ENCODE data around the gene MYH14.
"Not testable (repeated sequence)": the region's sequence is repeated elsewhere in the genome, so short reads cannot be mapped to it uniquely, and the experiment has no call there.

The MYH14 gene

GRCh38 chr19:50341091-50341564 is 137.7 kb downstream of the MYH14 start:
- H3K4me3 ChIP-seq (ENCODE audit: low read depth, low read length), result no peak overlapping the region
- in situ Hi-C loops (cut with HindIII; ENCODE audit: low sequenced_read_pairs), result no loop called here
- TF ChIP-seq, protein P1, sequence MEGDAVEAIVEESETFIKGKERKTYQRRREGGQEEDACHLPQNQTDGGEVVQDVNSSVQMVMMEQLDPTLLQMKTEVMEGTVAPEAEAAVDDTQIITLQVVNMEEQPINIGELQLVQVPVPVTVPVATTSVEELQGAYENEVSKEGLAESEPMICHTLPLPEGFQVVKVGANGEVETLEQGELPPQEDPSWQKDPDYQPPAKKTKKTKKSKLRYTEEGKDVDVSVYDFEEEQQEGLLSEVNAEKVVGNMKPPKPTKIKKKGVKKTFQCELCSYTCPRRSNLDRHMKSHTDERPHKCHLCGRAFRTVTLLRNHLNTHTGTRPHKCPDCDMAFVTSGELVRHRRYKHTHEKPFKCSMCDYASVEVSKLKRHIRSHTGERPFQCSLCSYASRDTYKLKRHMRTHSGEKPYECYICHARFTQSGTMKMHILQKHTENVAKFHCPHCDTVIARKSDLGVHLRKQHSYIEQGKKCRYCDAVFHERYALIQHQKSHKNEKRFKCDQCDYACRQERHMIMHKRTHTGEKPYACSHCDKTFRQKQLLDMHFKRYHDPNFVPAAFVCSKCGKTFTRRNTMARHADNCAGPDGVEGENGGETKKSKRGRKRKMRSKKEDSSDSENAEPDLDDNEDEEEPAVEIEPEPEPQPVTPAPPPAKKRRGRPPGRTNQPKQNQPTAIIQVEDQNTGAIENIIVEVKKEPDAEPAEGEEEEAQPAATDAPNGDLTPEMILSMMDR (IDR thresholded peaks at IDR 0.05; ENCODE audit: low read depth, low read length), result no peak
- no peak for DNase-seq (ENCODE audit: low read depth, low spot score)

- no peak for DNase-seq (ENCODE audit: low read depth, low spot score)
- TF ChIP-seq, protein P1 (IDR thresholded peaks at IDR 0.05; ENCODE audit: low read depth, low read length), result no peak
- in situ Hi-C loops (cut with HindIII; ENCODE audit: low sequenced_read_pairs), result no loop called here
- H3K4me3 ChIP-seq (ENCODE audit: low read depth, low read length), result no peak overlapping the region
These were observed 141.4 kb downstream of the MYH14 start for GRCh38 chr19:50344661-50345318.

GRCh38 chr19:50347089-50347581 is 143.7 kb downstream of the MYH14 start:
- in situ Hi-C loops (cut with HindIII; ENCODE audit: low sequenced_read_pairs); DNase-seq (ENCODE audit: low read depth, low spot score); H3K4me3 ChIP-seq (ENCODE audit: low read depth, low read length): not testable (repeated sequence)

DNA sequence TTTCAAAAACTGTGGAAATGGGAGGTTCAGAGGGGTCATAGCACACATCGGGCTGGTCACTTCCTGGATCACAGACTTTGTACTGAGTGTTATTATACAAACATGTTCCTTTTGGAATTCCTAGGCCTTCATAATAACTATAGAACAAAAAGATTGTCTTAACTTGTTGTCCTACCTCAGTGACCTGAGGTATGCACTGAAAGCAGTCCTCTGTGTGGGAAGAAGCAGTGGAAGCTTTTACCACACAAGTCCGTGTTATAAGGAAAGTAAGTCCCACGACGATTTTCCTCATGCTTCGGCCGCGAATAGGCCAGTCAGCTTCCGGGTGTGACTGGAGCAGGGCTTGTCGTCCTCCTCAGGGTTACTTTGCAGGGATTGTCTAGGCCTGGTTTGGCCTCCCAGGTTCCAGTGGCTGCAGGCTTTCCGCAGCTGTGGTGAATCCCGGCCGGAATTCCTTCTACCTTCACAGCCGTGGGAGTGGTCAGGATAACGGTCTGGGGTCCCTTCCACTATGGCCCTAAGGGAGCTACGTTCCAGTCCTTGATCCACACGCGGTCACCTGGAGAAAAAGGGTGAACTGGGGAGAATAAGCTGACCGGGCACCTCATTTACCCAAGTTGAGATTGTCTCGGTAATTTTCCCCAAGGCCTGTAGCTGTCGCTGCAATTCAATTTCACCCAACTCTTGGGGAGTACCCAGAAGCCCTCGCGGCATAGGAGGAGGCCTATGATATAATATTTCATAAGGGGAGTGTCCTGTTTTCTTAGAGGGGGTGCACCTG is 146.0 kb downstream of the MYH14 start:
- TF ChIP-seq, protein P1 (IDR thresholded peaks at IDR 0.05; ENCODE audit: low read depth, low read length), result no peak
- no peak for DNase-seq (ENCODE audit: low read depth, low spot score)
- no peak overlapping the region for H3K4me3 ChIP-seq (ENCODE audit: low read depth, low read length)
- in situ Hi-C loops (cut with HindIII; ENCODE audit: low sequenced_read_pairs), result no loop called here

DNA sequence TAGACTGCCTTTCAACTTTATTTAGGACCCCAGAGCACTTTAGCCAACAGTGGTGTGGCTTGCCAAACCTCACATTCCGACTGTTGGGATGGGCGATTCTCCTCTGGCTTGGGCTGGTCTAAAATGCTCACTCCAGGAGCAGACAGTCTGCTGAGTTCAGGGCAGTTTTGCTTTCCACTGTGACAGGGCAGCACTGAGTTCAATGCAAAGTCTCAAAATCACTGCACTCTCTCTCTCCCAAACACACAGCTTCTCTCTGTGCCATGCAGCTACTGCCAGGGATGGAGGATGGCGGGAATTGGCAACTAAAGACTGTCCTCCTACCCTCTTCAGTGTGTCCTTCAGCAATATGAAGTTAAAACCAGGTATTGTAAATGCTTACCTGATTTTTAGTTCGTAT is 148.8 kb downstream of the MYH14 start:
- TF ChIP-seq, protein P1 (IDR thresholded peaks at IDR 0.05; ENCODE audit: low read depth, low read length), result no peak
- no peak for DNase-seq (ENCODE audit: low read depth, low spot score)
- H3K4me3 ChIP-seq (ENCODE audit: low read depth, low read length), result no peak overlapping the region
- in situ Hi-C loops (cut with HindIII; ENCODE audit: low sequenced_read_pairs), result no loop called here

- H3K4me3 ChIP-seq (ENCODE audit: low read depth, low read length); in situ Hi-C loops (cut with HindIII; ENCODE audit: low sequenced_read_pairs); DNase-seq (ENCODE audit: low read depth, low spot score): not testable (repeated sequence)
These were observed 150.1 kb downstream of the MYH14 start for GRCh38 chr19:50353487-50353880.

DNA sequence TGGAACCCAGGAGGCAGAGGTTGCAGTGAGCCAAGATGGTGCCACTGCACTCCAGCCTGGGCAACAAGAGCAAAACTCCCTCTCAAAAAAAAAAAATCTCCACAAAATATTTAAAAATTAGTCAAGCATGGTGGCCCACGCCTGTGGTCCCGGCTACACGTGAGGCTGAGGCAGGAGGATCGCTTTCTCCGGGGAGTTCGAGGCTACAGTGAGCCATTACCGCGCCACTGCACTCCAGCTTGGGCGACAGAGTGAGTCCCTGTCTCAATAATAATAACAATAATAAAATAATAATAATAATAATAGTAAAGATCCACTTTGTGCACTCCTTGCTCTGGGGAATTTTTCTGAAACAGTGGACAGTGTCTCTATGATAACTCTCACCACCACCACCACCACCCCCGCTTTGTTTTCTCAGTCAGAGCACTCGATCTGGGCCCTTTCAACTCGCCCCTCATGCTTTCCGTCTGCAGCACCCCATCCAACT is 153.3 kb downstream of the MYH14 start:
- TF ChIP-seq, protein P1 (IDR thresholded peaks at IDR 0.05; ENCODE audit: low read depth, low read length), result no peak
- DNase-seq (ENCODE audit: low read depth, low spot score), result no peak
- in situ Hi-C loops (cut with HindIII; ENCODE audit: low sequenced_read_pairs), result no loop called here
- no peak overlapping the region for H3K4me3 ChIP-seq (ENCODE audit: low read depth, low read length)
